Activated CD4-positive, alpha-beta memory T cell treated with anti-CD3 and anti-CD28 coated beads for 36 hours (primary cell): Measurements from ENCODE around the gene PAGE3. TPM values are rescaled to one million over a fixed set of nuclear protein-coding genes. Genes with fewer than 3 reads are reported as not detected.

Experiments
- CTCF ChIA-PET: fragments of 350-600 bp; sonication (Branson Sonifier 250); formaldehyde crosslinking; loops from one replicate; lab custom pipeline; 2021; ENCODE audit warnings: antibody characterized with exemption, inconsistent platforms; lab: Charles Lee
- POLR2A ChIA-PET: fragments of 350-600 bp; sonication (Branson Sonifier 250); formaldehyde crosslinking; loops from one replicate; lab custom pipeline; 2021; ENCODE audit warnings: antibody characterized with exemption; lab: Charles Lee
- DNase-seq: peaks from one replicate; pipeline ENCODE4 v3.0.0-alpha.2; 2020
- H3K27ac Mint-ChIP-seq: one replicate; pipeline ENCODE4 v1.8.0; 2021; ENCODE audit warnings: mixed read lengths
- H3K27me3 Mint-ChIP-seq: one replicate; pipeline ENCODE4 v1.8.0; 2021; ENCODE audit warnings: mixed read lengths
- H3K36me3 Mint-ChIP-seq: one replicate; pipeline ENCODE4 v1.8.0; 2021; ENCODE audit warnings: mixed read lengths
- H3K4me1 Mint-ChIP-seq: one replicate; pipeline ENCODE4 v1.8.0; 2021; ENCODE audit warnings: low read depth, mixed read lengths
- H3K4me3 Mint-ChIP-seq: one replicate; pipeline ENCODE4 v1.8.0; 2021; ENCODE audit warnings: mild to moderate bottlenecking, mixed read lengths
- H3K9me3 Mint-ChIP-seq: one replicate; pipeline ENCODE4 v1.8.0; 2021; ENCODE audit warnings: mixed read lengths
- intact Hi-C: fragments of 100-400 bp; cut with micrococcal nuclease; formaldehyde crosslinking; loops from one replicate; pipeline ENCODE4 v1.15.1; 2023
- total RNA-seq, 2 experiments: library from RNA; stranded (reverse); gene quantifications; one replicate each; pipeline ENCODE4 v1.2.3, GENCODE V29; 2021

PAGE3 gene, protein sequence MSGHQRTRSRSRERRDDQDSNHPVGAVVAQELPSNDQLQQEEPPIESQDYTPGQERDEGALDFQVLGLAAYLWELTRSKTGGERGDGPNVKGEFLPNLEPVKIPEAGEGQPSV
- total RNA-seq = not detected

DNA sequence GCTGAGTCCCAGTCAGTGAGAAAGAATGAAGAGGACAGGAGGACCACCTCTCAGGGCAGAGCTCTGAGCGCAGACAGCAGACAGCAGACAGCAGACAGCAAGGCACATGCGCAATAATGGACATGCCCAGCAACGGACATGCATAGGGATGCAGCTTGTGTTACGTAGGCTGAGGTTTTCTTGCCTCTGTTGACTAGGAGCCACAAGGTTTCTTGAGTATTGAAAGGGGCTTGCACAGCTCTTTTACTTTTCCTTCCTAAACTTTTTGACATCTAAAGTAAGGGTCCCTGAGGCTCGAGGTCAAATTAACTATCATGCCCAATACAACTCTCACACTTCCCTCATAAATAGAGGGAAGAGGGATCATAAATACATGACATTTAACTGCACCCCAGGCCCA, at the start of gene PAGE3:
Gene PAGE3 (minus strand): TSS at position 101 of the 400 bp plus-strand sequence. CDS start 1,013 bp downstream, outside the sequence.
- Mint-ChIP-seq H3K4me1 (no peaks in the 10 kb centered on the region), H3K9me3 (no peaks in the 10 kb centered on the region), H3K36me3 (no peaks in the 10 kb centered on the region), H3K27ac (no peak within 1 kb of the TSS), H3K27me3 (no peaks in the 10 kb centered on the region), H3K4me3 (no peak within 1 kb of the TSS)
- ChIA-PET POLR2A (no interaction called here), CTCF (interaction anchor here (0.5 kb wide), 1 partner anchor 79 kb away, joined by 3 read pairs; no protein-coding TSS in a partner anchor)
- intact Hi-C loops = no loop called here
- DNase-seq = no peak

DNA sequence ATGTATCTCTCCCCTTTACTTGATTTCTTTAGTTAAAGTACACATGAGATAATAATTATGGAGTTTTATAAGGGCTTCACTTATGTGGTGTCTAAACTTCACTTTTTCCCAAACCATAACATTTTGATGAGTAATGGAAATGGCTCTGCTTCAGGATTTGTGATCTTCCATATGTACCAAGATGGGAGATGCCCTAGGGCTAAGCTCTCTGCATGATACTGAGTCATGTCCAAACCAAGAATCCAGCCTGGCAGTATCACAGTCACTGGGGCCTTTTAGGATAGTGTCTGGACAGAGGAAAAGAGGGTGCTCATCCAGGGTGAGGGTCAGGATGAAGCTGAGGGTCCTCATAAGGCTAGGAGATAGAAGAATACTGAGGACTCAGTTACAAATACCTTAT, 47.9 kb upstream of the PAGE3 start:
- DNase-seq = no peak
- Mint-ChIP-seq H3K4me3 (no peak overlapping the region), H3K4me1 (no peaks in the 10 kb centered on the region), H3K36me3 (no peaks in the 10 kb centered on the region), H3K27ac (no peak overlapping the region), H3K27me3 (no peaks in the 10 kb centered on the region), H3K9me3 (no peaks in the 10 kb centered on the region)
- POLR2A ChIA-PET = no interaction called here
- intact Hi-C loops = no loop called here
- CTCF ChIA-PET = no interaction called here

DNA sequence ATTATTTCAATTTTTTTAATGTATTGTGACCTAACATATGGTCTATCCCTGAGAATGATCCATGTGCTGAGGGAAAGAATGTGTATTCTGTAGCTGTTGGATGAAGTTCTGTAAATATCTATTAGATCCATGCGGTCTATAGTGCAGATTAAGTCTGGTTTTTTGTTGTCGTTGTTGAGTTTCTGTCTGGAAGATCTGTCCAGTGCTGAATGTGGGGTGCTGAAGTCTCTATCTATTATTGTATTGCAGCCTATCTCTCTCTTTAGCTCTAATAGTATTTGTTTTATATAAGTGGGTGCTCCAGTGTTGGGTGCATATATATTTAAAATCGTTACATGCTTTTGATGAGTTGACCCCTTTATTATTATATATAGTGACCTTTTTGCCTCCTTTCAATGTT, 26.2 kb upstream of the PAGE3 start:
- no peak for DNase-seq
- Mint-ChIP-seq H3K27me3 (no peaks in the 10 kb centered on the region), H3K9me3 (peaks cover 2% of the 10 kb centered on the region), H3K4me1 (no peaks in the 10 kb centered on the region), H3K4me3 (no peak overlapping the region), H3K36me3 (no peaks in the 10 kb centered on the region), H3K27ac (no peak overlapping the region)
- intact Hi-C loops = no loop called here
- POLR2A ChIA-PET = no interaction called here
- CTCF ChIA-PET = no interaction called here

DNA sequence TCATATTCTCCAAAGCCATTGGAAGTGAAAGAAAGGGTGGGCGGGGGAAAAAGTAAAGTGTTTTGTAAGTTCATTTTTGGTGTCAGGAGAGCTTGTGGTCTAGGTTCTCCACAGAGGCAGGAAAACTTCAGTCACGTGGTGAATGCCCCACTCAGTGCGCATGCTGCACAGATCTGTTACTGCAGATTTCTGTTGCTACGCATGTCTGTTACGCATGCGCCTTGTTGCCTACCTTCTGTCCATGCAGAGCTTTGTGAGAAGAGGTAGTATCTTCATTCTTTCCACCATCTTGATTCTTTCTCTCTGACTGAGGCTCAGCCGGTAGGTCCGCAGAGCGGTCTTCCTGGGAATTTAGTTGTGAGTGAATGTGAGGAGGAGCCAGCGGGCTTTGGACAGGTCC, 15.1 kb upstream of the PAGE3 start:
- Mint-ChIP-seq H3K4me1 (no peaks in the 10 kb centered on the region), H3K27ac (no peak overlapping the region), H3K36me3 (no peaks in the 10 kb centered on the region), H3K27me3 (no peaks in the 10 kb centered on the region), H3K9me3 (no peaks in the 10 kb centered on the region), H3K4me3 (no peak overlapping the region)
- no peak for DNase-seq
- CTCF ChIA-PET = no interaction called here
- intact Hi-C loops = no loop called here
- POLR2A ChIA-PET = no interaction called here

DNA sequence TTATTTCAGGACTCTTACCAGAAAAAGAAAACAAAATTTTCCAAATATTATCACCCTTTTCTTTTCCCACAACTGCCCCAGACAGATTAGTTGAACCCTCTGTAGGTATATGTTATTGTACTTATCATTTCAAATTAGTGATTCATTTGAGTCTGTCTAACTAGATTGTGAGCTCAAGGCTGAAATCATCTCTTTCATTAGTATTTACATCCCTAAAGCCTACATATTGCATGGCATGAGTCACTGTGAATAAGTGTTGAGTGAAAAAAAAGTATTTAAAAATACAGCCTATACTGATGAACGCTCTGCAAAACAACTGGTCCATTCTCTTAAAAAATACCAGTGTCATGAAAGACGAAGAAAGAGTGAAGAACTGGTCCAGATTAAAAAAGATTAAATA, 3.9 kb downstream of the PAGE3 start:
- H3K9me3 Mint-ChIP-seq = no peaks in the 10 kb centered on the region
- ChIA-PET CTCF (no interaction called here), POLR2A (no interaction called here)
- no peak overlapping the region for H3K27ac Mint-ChIP-seq
- no peaks in the 10 kb centered on the region for H3K4me1 Mint-ChIP-seq
- intact Hi-C loops = no loop called here
- H3K36me3 Mint-ChIP-seq = no peaks in the 10 kb centered on the region
- no peaks in the 10 kb centered on the region for H3K27me3 Mint-ChIP-seq
- no peak for DNase-seq
- H3K4me3 Mint-ChIP-seq = no peak overlapping the region

DNA sequence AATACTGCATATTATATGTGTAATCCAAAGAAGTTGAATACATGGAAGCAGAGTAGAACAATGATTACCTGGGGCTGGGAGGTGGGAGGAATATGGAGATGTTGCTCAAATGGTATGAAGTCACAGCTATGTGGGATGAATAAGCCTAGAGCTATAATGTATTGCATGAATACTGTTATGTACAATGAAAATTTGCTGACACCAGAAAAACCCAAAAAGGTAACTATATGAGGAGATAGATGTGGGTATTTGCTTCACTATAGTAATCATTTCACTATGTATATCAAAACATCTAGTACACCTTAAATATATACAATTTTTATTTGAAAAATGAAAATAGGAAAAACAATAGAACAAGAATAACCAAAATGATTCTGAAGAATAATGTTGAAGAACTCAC, 11.2 kb downstream of the PAGE3 start:
- ChIA-PET CTCF (no interaction called here), POLR2A (no interaction called here)
- no peak overlapping the region for H3K4me3 Mint-ChIP-seq
- H3K9me3 Mint-ChIP-seq = no peaks in the 10 kb centered on the region
- no peak overlapping the region for H3K27ac Mint-ChIP-seq
- H3K27me3 Mint-ChIP-seq = no peaks in the 10 kb centered on the region
- no peaks in the 10 kb centered on the region for H3K4me1 Mint-ChIP-seq
- DNase-seq = no peak
- H3K36me3 Mint-ChIP-seq = no peaks in the 10 kb centered on the region
- intact Hi-C loops = no loop called here

DNA sequence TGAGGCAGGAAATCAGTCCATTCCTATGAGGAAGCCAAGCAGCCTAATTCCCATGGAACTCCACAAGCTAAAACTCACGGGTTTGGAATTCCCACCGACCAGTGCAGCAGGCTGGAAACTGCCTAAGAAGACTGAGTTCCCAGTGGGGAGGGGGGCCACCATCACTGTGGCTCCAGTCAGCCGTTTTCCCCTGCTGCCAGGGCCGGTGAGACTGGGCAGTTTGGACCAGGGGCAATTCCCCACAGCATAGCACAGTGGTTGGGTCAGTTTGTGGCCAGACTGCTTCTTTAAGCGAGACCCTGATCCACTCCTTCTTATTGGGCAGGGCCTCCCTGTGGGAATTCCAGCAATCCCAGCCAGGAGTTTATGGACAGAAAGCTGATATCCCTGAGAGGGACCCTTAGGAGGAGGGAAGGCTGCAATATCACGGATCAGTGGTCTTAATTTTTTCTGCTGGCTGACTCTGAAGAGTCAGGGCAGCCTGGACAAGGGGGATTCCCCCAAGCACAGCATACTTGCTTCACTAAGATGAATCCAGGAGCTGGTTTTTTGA, 23.9 kb downstream of the PAGE3 start:
- ChIA-PET CTCF (no interaction called here), POLR2A (no interaction called here)
- DNase-seq = no peak
- intact Hi-C loops = no loop called here
- Mint-ChIP-seq H3K9me3 (no peaks in the 10 kb centered on the region), H3K27me3 (no peaks in the 10 kb centered on the region), H3K36me3 (no peaks in the 10 kb centered on the region), H3K4me1 (no peaks in the 10 kb centered on the region), H3K27ac (no peak overlapping the region), H3K4me3 (no peak overlapping the region)

DNA sequence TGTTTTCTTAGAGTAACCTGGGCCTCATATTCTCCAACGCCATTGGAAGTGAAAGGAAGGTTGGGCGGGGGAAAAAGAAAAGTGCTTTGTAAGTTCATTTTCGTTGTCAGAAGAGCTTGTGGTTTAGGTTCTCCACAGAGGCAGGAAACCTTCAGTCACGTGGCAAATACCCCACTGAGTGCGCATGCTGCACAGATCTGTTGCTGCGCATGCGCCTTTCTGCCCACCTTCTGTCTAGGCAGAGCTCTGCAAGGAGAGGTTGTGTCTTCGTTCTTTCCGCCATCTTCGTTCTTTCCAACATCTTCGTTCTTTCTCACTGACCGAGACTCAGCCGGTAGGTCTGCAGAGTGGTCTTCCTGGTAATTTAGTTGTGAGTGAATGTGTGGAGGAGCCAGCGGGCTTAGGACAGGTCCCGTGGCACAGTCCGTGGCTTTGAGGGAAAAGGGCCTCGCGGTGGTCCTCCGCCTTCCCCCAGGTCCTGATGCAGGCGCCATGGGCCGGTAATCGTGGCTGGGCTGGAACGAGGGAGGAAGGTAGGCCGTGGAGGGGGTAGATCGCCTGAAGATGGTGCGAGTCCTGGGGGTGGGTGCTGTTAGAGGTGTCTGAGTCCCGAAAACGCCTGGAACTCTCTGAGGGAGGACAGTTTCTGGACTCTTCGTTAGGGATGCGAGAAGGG, 44.5 kb downstream of the PAGE3 start, which contains the start of gene PAGE5:
Gene PAGE5 (plus strand): TSS at position 228 of the 676 bp plus-strand sequence. CDS start 1,037 bp downstream, outside the sequence.
- intact Hi-C loops = no loop called here
- CTCF ChIA-PET = no interaction called here

DNA sequence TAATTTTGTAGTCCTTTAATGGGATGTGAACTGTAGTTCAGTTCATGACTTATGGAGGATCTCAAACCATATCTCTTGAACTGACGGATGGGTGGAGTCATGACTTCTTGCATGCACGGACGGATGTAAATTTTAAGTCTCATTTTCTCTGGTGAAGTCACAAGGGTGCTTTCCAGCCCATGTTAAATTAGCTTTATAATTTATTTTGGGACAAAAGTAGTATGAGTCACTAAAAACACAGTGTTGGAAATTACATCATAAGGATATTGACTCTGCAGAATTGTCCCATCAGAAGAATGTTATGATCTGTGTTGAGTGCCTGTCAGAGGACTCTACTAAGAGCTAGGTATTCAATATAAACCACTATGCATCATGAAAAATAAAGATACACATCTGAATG, 51.3 kb downstream of the PAGE3 start:
- Mint-ChIP-seq H3K36me3 (no peaks in the 10 kb centered on the region), H3K27ac (no peak overlapping the region), H3K27me3 (no peaks in the 10 kb centered on the region), H3K9me3 (no peaks in the 10 kb centered on the region), H3K4me1 (no peaks in the 10 kb centered on the region), H3K4me3 (no peak overlapping the region)
- ChIA-PET CTCF (no interaction called here), POLR2A (no interaction called here)
- DNase-seq = no peak
- intact Hi-C loops = no loop called here

More for the DNA sequence above, 44.5 kb downstream of the PAGE3 start, which contains the start of gene PAGE5:
- no peaks in the 10 kb centered on the region for H3K4me1 Mint-ChIP-seq
- H3K4me3 Mint-ChIP-seq = no peak within 1 kb of the TSS
- H3K27ac Mint-ChIP-seq = no peak within 1 kb of the TSS
- POLR2A ChIA-PET = no interaction called here
- DNase-seq = no peak
- H3K36me3 Mint-ChIP-seq = no peaks in the 10 kb centered on the region
- H3K9me3 Mint-ChIP-seq = no peaks in the 10 kb centered on the region
- no peaks in the 10 kb centered on the region for H3K27me3 Mint-ChIP-seq

DNA sequence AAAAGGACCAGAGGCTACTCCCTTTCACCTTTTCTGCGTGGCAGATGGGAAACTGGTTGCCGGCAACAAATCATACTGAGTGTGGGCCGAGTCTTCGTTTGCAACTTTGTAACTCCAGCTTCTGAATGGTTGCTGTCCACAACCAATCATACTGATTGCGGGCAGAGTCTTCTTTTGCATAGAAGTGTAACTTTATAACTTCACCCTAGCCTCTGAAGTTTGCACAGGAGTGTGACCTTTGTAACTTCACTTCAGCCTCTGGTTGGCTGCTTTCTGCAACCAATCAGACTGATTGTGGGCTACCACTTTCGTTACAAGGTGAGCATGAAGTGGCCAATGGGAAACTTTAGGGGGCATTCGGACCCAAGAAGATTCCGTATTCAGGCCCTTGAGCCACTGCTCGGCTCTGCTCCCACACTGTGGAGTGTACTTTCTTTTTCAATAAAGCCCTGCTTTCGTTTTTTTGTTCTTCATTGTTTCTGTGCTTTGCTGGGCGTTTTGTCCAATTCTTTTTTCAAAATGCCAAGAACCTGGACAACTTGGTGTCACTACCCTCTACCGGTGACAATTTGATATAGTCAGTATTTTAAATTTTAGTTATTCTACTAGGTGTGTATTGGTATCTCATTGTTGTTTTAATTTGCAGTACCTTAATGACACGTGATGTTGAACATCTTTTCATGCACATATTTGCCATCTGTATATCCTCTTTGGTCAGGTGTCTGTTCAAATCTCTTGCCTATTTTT, 53.6 kb downstream of the PAGE3 start:
- CTCF ChIA-PET = no interaction called here
- H3K9me3 Mint-ChIP-seq = no peaks in the 10 kb centered on the region
- POLR2A ChIA-PET = no interaction called here
- no peaks in the 10 kb centered on the region for H3K36me3 Mint-ChIP-seq
- H3K27ac Mint-ChIP-seq = no peak overlapping the region
- H3K4me3 Mint-ChIP-seq = no peak overlapping the region
- no peaks in the 10 kb centered on the region for H3K27me3 Mint-ChIP-seq
- DNase-seq = no peak
- intact Hi-C loops = no loop called here
- H3K4me1 Mint-ChIP-seq = no peaks in the 10 kb centered on the region
